ENCODE data around the gene SLC41A2. TPM values are rescaled to one million over a fixed set of nuclear protein-coding genes. Genes with fewer than 3 reads are reported as not detected.

The SLC41A2 gene, protein sequence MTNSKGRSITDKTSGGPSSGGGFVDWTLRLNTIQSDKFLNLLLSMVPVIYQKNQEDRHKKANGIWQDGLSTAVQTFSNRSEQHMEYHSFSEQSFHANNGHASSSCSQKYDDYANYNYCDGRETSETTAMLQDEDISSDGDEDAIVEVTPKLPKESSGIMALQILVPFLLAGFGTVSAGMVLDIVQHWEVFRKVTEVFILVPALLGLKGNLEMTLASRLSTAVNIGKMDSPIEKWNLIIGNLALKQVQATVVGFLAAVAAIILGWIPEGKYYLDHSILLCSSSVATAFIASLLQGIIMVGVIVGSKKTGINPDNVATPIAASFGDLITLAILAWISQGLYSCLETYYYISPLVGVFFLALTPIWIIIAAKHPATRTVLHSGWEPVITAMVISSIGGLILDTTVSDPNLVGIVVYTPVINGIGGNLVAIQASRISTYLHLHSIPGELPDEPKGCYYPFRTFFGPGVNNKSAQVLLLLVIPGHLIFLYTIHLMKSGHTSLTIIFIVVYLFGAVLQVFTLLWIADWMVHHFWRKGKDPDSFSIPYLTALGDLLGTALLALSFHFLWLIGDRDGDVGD
- total RNA-seq (2022; extraction: Qiagen RNA extraction), result 17.2 to 33.5 TPM (median 30.2 TPM) in 5 replicates

DNA sequence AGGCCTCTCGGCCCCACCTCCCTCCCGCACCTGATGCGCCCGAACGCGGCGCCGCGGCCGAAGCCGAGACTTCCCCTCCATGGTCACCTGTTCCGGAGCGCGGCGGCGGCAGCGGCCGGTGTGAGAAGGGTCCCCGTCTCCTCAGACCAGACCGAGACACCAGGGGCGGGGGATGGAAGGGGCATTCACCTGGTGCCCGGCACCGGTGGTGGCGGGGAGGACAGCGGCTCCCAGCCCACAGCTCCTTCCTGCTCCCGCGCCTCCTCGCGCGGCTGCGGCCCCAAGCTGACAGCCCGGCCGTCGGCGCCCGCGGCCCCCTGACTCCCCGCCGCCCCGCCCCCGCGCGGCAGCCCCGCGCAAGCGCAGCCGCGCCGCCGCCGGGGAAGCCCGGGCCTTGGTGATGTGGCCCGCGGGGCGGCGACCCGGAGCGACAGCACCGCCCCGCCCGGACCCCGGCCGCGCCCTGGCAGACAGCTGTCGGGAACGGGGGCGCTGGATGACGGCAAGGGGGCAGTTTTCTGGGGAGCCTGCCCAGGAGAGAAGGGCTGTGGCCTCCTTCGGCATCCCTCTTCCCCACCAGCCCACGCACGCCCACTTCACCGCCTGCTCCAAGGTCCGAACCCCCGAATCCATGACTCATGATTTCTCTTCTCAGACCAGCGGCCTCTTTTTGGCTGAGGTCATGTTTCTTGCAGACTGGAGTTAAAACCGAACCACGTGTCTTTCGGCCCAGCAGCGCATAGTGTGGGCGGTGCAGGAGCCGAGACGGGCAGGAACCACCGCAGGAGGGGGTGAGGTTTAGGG, at the start of gene SLC41A2:
TSS of gene SLC41A2 (minus strand) at position 290 of the 804 bp plus-strand sequence. CDS start 29,763 bp downstream, outside the sequence.

DNA sequence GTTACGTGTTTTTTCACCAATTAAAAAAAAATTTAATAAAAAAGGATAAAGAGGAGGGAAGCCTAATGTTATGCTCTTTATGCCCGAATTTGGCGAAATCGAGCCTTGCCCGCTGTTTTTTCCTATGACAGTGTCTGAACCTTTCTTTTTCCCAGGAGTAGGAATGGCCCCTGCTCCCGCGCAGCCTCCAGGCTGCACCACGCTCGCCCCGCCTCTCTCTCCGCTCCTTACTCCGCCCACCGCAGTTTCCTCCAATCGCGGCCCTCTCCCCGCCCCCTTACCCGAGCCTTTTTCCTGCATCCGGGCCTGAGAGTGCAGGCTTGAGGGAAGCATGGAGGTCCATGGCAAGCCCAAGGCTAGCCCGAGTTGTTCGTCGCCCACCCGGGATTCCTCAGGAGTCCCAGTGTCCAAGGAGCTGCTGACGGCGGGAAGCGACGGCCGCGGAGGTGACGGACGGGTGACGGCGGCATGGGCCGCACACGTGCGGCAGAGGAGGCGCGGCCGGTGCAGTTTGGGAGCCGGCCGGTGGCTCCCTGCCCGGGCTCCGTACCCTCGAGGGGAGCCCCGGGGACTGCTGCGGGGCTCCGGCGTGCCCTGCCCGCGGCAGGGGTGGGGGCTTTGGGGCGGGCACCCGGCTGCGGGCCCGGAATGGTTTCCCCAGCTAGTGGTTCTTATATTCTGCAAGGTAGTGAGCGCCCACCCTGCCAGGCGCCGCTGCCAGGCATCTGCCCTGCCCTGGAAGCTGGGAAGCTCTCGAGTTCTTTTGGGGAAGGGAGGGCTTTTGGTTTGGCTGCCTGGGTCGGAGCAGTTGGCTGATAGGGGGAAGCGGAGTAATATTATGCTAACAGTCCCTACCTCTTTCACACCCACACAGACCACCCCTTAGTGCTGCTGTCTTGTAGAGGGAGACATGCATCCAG, 28.2 kb upstream of the SLC41A2 start, which contains the start of gene NOPCHAP1:
TSS of gene NOPCHAP1 (plus strand) at position 295 of the 920 bp plus-strand sequence. CDS start at position 332, 37 bp downstream.

Other genes with a start within 250 kb of the SLC41A2 start
- 25.0 to 34.9 TPM (median 28.2 TPM) in 5 replicates for gene NOPCHAP1, start 28.0 kb upstream of the SLC41A2 start, total RNA-seq (2022; extraction: Qiagen RNA extraction)
- gene ALDH1L2, start 126.2 kb upstream of the SLC41A2 start, total RNA-seq (2022; extraction: Qiagen RNA extraction), result 3.1 to 4.7 TPM (median 4.2 TPM) in 5 replicates
- gene WASHC4, start 149.4 kb upstream of the SLC41A2 start, total RNA-seq (2022; extraction: Qiagen RNA extraction), result 21.3 to 31.9 TPM (median 26.3 TPM) in 5 replicates